GM13976 (cell line): ENCODE measurements around the gene ASTN2.

ENCODE experiments used
- DNase-seq: peaks from one replicate; pipeline ENCODE4 v3.0.0; 2012; ENCODE audit warnings: low spot score
- in situ Hi-C: fragments of 300-500 bp; cut with MboI; formaldehyde crosslinking; loops from one replicate; pipeline ENCODE4 v1.12.0; 2022; ENCODE audit warnings: low sequenced_read_pairs, mixed read lengths, inconsistent platforms; ENCODE audit not compliant: unreplicated experiment
- TF ChIP-seq, protein P1 (sequence below): IDR thresholded peaks from 2 replicates; pipeline ENCODE4 v1.5.1; 2012; ENCODE audit warnings: borderline replicate concordance, mild to moderate bottlenecking; ENCODE audit not compliant: insufficient read depth; ENCODE audit errors: extremely low read depth, missing control alignments, control extremely low read depth

Gene ASTN2

DNA sequence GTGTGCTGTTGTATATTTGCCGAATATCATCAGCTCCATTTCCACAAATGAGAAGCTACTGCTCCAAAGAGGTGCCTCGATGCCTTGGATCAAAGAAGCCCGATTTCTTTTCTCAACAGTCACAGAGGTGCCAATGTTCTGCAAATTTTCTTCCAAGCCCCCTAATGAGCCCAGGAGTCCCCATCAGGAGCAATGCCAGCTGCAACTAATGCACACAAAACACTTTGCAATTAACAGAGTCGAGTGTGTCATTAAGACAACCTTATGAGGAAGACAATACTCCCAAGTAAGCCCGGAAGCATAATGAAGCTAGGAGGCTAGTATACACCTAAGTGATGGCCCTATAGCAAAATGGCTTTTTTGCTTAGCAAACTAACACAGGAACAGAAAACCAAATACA is 480.7 kb downstream of the ASTN2 start:
- TF ChIP-seq, protein P1, sequence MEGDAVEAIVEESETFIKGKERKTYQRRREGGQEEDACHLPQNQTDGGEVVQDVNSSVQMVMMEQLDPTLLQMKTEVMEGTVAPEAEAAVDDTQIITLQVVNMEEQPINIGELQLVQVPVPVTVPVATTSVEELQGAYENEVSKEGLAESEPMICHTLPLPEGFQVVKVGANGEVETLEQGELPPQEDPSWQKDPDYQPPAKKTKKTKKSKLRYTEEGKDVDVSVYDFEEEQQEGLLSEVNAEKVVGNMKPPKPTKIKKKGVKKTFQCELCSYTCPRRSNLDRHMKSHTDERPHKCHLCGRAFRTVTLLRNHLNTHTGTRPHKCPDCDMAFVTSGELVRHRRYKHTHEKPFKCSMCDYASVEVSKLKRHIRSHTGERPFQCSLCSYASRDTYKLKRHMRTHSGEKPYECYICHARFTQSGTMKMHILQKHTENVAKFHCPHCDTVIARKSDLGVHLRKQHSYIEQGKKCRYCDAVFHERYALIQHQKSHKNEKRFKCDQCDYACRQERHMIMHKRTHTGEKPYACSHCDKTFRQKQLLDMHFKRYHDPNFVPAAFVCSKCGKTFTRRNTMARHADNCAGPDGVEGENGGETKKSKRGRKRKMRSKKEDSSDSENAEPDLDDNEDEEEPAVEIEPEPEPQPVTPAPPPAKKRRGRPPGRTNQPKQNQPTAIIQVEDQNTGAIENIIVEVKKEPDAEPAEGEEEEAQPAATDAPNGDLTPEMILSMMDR, result no peak
- DNase-seq, result no peak
- in situ Hi-C loops, result no loop called here

DNA sequence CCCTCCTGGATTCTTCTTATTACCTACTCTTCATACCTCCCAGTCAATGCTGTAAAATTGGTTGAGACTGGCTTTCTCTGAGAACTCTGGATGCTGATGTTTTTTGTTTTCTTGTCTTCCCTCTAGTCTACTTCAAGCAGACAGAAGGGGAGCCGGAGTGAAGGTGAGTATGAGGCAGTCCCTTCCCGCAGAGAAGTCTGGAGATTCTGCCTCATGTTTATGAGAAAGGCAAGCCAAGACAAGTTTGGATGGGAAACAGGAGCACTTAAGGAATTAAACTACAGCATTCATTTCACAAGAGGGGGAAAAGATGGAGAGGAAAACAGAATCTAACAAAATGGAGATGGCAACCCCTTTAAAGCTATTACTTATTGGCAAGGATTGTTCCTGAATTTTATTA is 481.6 kb downstream of the ASTN2 start:
- TF ChIP-seq, protein P1, result no peak
- in situ Hi-C loops, result no loop called here
- no peak for DNase-seq

DNA sequence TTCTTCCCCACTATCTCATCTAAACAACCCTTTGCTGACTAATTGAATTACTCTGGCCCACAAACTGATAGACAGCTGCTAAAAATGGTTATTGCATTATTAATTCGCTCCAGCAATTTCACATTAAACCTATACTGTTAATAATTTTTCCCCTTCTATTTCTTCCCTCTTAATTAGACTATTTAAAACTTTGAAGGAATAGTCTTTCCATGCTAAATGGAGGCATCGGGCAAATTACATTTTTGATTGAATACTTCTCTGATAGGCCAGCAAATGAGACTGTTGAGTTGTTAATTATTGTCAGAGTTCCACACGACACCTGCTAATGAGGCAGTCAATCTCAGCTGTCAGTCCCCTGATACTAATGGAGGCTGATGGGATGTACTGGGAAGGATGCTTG is 485.2 kb downstream of the ASTN2 start:
- in situ Hi-C loops, result no loop called here
- DNase-seq, result no peak
- TF ChIP-seq, protein P1, result no peak

DNA sequence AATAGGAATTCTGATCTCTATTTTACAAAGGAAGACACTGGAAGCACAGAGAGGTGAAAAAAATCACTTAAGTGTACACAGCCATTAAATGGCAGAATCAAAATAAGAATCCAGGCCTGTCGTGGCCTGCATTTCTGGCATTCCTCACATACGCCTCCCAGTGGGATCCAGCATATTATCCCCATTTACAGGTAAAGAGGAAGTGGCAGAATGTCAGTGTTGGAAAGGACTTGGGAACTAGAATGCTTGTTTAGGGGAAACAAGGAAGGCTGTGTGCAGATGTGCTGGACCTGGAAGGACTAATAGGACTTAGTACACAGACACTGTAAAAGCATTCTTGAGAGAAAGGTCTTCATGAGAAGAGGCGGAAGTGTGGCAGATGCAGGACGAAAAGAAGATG is 486.0 kb downstream of the ASTN2 start:
- in situ Hi-C loops, result no loop called here
- DNase-seq, result no peak
- TF ChIP-seq, protein P1, result no peak

DNA sequence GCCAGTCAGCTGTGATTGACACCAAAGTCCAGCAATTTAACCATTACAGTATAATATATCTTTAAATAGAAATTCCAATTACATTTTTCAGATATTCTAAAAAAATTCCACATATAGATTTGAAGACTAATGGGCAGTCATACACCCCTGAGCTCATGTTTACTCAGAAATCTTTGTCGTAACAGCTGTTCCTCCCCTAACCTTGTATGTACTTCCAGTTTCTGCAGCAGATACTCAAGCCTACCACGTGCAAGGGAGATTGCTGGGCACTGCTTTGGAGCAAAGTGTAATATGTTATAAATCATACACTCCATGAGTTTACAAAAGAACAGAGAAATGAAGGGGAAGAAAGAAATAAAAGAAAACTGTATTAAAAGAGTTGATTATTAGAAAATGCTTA is 486.6 kb downstream of the ASTN2 start:
- TF ChIP-seq, protein P1, result no peak
- DNase-seq, result no peak
- in situ Hi-C loops, result no loop called here

DNA sequence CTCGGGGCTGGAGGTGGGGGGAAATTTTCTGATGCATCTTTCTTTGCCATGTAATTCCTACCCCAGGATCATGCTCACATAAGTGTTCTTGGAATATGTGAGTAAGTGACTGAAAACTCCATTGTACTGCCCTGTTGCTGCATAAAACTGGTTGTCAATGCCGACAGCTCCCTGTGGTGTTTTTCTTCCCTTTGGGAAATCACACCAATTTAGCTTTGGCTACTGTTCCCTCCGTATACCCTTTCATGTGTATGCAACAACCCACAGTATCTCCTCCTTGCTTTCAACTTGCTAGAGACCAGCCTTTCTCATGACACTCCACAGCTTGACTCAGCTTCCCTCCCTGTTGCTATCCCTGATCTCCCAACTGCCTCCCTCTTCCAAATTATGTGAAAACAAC is 487.1 kb downstream of the ASTN2 start:
- TF ChIP-seq, protein P1, result no peak

DNA sequence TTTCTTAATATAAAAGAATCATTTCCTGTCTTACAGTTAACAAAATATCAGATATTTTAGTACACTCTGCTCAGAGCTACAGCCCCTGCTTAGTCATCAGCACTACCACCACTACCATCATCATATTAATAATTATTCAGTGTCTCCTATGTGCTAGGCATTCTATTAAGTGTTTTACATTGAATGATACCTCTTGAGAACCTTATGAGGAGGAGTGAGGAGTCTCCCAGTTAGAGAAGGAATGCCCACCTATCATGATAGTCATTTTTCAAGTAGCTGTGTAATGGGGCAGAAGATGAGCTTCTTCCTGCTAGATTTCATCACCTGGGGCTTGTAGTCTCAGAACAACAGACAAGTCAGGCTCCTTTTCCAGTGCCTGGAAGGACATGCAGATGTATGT is 489.7 kb downstream of the ASTN2 start:
- TF ChIP-seq, protein P1, result no peak
- in situ Hi-C loops, result no loop called here
- DNase-seq, result no peak

More for the DNA sequence above, 487.1 kb downstream of the ASTN2 start:
- DNase-seq, result no peak
- in situ Hi-C loops, result no loop called here
